GM13976 (cell line): ENCODE measurements around the gene ELL2.

Experiments
- DNase-seq: peaks from one replicate; pipeline ENCODE4 v3.0.0; 2012; ENCODE audit warnings: low spot score
- CTCF ChIP-seq: IDR thresholded peaks from 2 replicates; pipeline ENCODE4 v1.5.1; 2012; ENCODE audit warnings: borderline replicate concordance, mild to moderate bottlenecking; ENCODE audit not compliant: insufficient read depth; ENCODE audit errors: extremely low read depth, missing control alignments, control extremely low read depth
- in situ Hi-C: fragments of 300-500 bp; cut with MboI; formaldehyde crosslinking; loops from one replicate; pipeline ENCODE4 v1.12.0; 2022; ENCODE audit warnings: low sequenced_read_pairs, mixed read lengths, inconsistent platforms; ENCODE audit not compliant: unreplicated experiment

The ELL2 gene

GRCh38 chr5:95939465-95939864 lies 22.2 kb downstream of the ELL2 start:
- TF ChIP-seq CTCF: no peak
- DNase-seq: no peak
- in situ Hi-C loops: no loop called here

GRCh38 chr5:95938766-95939165 lies 22.9 kb downstream of the ELL2 start:
- in situ Hi-C loops: no loop called here
- no peak for DNase-seq
- no peak for TF ChIP-seq CTCF

- in situ Hi-C loops: no loop called here
- DNase-seq: no peak
- TF ChIP-seq CTCF: no peak
Observed at GRCh38 chr5:95938347-95938746, 23.3 kb downstream of the ELL2 start.

GRCh38 chr5:95937607-95938152 lies 24.0 kb downstream of the ELL2 start:
- in situ Hi-C loops: no loop called here
- DNase-seq: no peak
- TF ChIP-seq CTCF: no peak

- TF ChIP-seq CTCF: no peak
- DNase-seq: no peak
- in situ Hi-C loops: no loop called here
Observed at GRCh38 chr5:95936812-95937397, 24.7 kb downstream of the ELL2 start.

- in situ Hi-C loops: no loop called here
- no peak for TF ChIP-seq CTCF
Observed at GRCh38 chr5:95935553-95936100, 26.0 kb downstream of the ELL2 start.

More at GRCh38 chr5:95935553-95936100, 26.0 kb downstream of the ELL2 start:
- no peak for DNase-seq
